K562 (cell line): ENCODE measurements around the gene POMT2. TPM values are rescaled to one million over a fixed set of nuclear protein-coding genes. Genes with fewer than 3 reads are reported as not detected.

Source experiments
- ATAC-seq: fragments of 200-7000 bp; cut with Tn5 transposase; 3 replicates; pipeline ENCODE4 v1.9.1; 2020; ENCODE audit warnings: moderate library complexity
- BruUV-seq: library from RNA; stranded (reverse); fragments of 400-500 nt; replicated peaks from 2 replicates; lab custom pipeline; 2021; lab: Mats Ljungman, UMichigan
- CTCF ChIA-PET: fragments of 300-600 bp; formaldehyde crosslinking; extraction: SDS; loops from one replicate; lab custom pipeline; 2021; ENCODE audit warnings: low intra/inter-chr PET ratio; lab: Yijun Ruan, JAX
- POLR2A ChIA-PET: fragments of 300-600, 350-650 bp; sonication (Branson Sonifier 250); formaldehyde crosslinking; extraction: SDS; loops from one replicate; lab custom pipeline; 2021; ENCODE audit warnings: antibody characterized with exemption, inconsistent platforms; lab: Yijun Ruan, JAX
- DNase-seq, 4 experiments: peaks; one replicate each; pipeline versions ENCODE4 v3.0.0 to v3.0.0-alpha.2; 2011 to 2018; ENCODE audit warnings: low spot score in 3 of 4, mixed read lengths in 3 of 4; ENCODE audit errors: extremely low read depth in 1 of 4
- FAIRE-seq: peaks from 2 replicates; lab custom pipeline; 2011; peaks lifted over from hg19 to GRCh38; lab: Jason Lieb, UNC
- H2AFZ ChIP-seq: 2 replicates; pipeline ENCODE4 v1.6.0; 2011; ENCODE audit warnings: low read depth, low read length, control low read depth, inconsistent platforms
- H3K27ac ChIP-seq: fragments of 200-600 bp; 3 replicates; pipeline ENCODE4 v1.8.0; 2011; ENCODE audit warnings: low read depth, mild to moderate bottlenecking, control low read depth, inconsistent platforms, low read length, moderate library complexity, mixed read lengths; ENCODE audit errors: extremely low read depth
- H3K27me3 ChIP-seq, 2 experiments: fragments of 300-600 bp in 1 of 2; 2 replicates in 1 of 2; 3 replicates in 1 of 2; pipeline versions ENCODE4 v1.6.0 to v1.8.0; 2011; ENCODE audit warnings: inconsistent platforms in 2 of 2, low read length in 2 of 2, mild to moderate bottlenecking in 1 of 2, mixed read lengths in 1 of 2, moderate library complexity in 1 of 2; ENCODE audit not compliant: control insufficient read depth in 2 of 2, insufficient read depth in 2 of 2
- H3K36me3 ChIP-seq: fragments of 300-600 bp; 3 replicates; pipeline ENCODE4 v1.8.0; 2011; ENCODE audit warnings: mild to moderate bottlenecking, low read length, inconsistent platforms; ENCODE audit not compliant: control insufficient read depth, insufficient read depth
- H3K4me1 ChIP-seq, 2 experiments: fragments of 200-600 bp in 1 of 2; replicated peaks in 1 of 2; 2 replicates in 1 of 2; 3 replicates in 1 of 2; pipeline versions ENCODE4 v1.5.1 to v1.8.0; 2011; ENCODE audit warnings: inconsistent platforms in 2 of 2, low read length in 2 of 2, mild to moderate bottlenecking in 1 of 2, mixed read lengths in 1 of 2, moderate library complexity in 1 of 2; ENCODE audit not compliant: control insufficient read depth in 2 of 2, insufficient read depth in 2 of 2
- H3K4me2 ChIP-seq: 2 replicates; pipeline ENCODE4 v1.6.1; 2011; ENCODE audit warnings: low read length, control low read depth, inconsistent platforms, mixed read lengths; ENCODE audit not compliant: insufficient read depth
- H3K4me3 ChIP-seq: fragments of 200-600 bp; sonication (generic), shearing (Covaris generic); 2 replicates; pipeline ENCODE4 v1.5.1; 2016; ENCODE audit warnings: control low read depth, inconsistent platforms
- H3K79me2 ChIP-seq: fragments of 200-600 bp; 3 replicates; pipeline ENCODE4 v1.8.0; 2011; ENCODE audit warnings: low read length, inconsistent platforms; ENCODE audit not compliant: control insufficient read depth, insufficient read depth
- H3K9ac ChIP-seq, 2 experiments: 2 replicates each; pipeline versions ENCODE4 v1.6.0 to v1.6.1; 2011; ENCODE audit warnings: low read depth in 2 of 2, low read length in 2 of 2, control low read depth in 1 of 2, inconsistent platforms in 1 of 2, mild to moderate bottlenecking in 1 of 2, mixed read lengths in 1 of 2; ENCODE audit not compliant: insufficient read depth in 1 of 2
- H3K9me1 ChIP-seq: one replicate; pipeline ENCODE4 v1.6.0; 2011; ENCODE audit warnings: inconsistent platforms, mild to moderate bottlenecking, low read length, moderate library complexity; ENCODE audit not compliant: control insufficient read depth, insufficient read depth
- H3K9me3 ChIP-seq: replicated peaks from 2 replicates; pipeline ENCODE4 v1.5.1; 2011; ENCODE audit warnings: low read depth, low read length, inconsistent platforms; ENCODE audit not compliant: control insufficient read depth, insufficient read depth
- H4K20me1 ChIP-seq: replicated peaks from 2 replicates; pipeline ENCODE4 v1.6.1; 2011; ENCODE audit warnings: low read length, inconsistent platforms, mixed read lengths; ENCODE audit not compliant: control insufficient read depth, insufficient read depth
- CTCF ChIP-seq, 3 experiments: IDR thresholded peaks in 2 of 3; conservative IDR thresholded peaks in 1 of 3; 2 replicates each; pipeline ENCODE4 v1.5.1; 2011 to 2012; ENCODE audit warnings: low read length in 3 of 3, mild to moderate bottlenecking in 3 of 3, control low read depth in 2 of 3, improper control_type of control experiment in 1 of 3, inconsistent platforms in 1 of 3, low read depth in 1 of 3, mixed read lengths in 1 of 3, moderate library complexity in 1 of 3; ENCODE audit not compliant: insufficient read depth in 2 of 3
- RFX1 ChIP-seq: fragments of 450-650 bp; IDR thresholded peaks from 2 replicates; pipeline ENCODE4 v1.6.1; 2016; ENCODE audit warnings: mild to moderate bottlenecking, moderate library complexity
- SMARCB1 ChIP-seq: IDR thresholded peaks from 2 replicates; pipeline ENCODE4 v1.6.1; 2011; ENCODE audit warnings: improper control_type of control experiment, low read depth; ENCODE audit not compliant: insufficient read length
- WGBS: fragments of 100-300 bp; shearing (Covaris generic); methylation state at CpG from one replicate; pipeline ENCODE4 v1.1.6; 2016; ENCODE audit warnings: low coverage, mixed read lengths; ENCODE audit not compliant: insufficient coverage; ENCODE audit errors: missing lambda C conversion rate; 5-methylcytosine and 5-hydroxymethylcytosine counted together
- in situ Hi-C: fragments of 300-500 bp; cut with MboI; formaldehyde crosslinking; loops from 4 replicates; pipeline ENCODE4 v1.15.0; 2018; ENCODE audit warnings: inconsistent platforms, mixed read lengths
- intact Hi-C: fragments of 100-400 bp; cut with micrococcal nuclease; formaldehyde crosslinking; loops from 2 replicates; pipeline ENCODE4 v1.14.2; 2022
- polyA plus RNA-seq, 8 experiments: library from polyadenylated mRNA; depleted of rRNA in 4 of 8; stranded (reverse) in 5 of 8; unstranded in 3 of 8; fragments of >200 nt; fragmentation: Nextera tagmentation in 2 of 8; fragmentation: Illumina TruSeq in 1 of 8; extraction: Ambion mirVana in 2 of 8; extraction: Trizol in 1 of 8; gene quantifications; 2 replicates each; pipeline versions ENCODE4 v1.2.1 to v1.2.3, GENCODE V29; 2011 to 2014; ENCODE audit warnings: inconsistent platforms in 1 of 8, missing spikeins in 1 of 8
- total RNA-seq, 7 experiments: library from RNA; depleted of rRNA in 6 of 7; stranded (reverse); fragments of >200 nt in 6 of 7; fragmentation: Illumina TruSeq in 2 of 7; extraction: Trizol in 2 of 7; gene quantifications; 2 replicates each; pipeline versions ENCODE4 v1.2.1 to v1.2.3, GENCODE V29; 2011 to 2021; ENCODE audit warnings: low replicate concordance in 1 of 7
- TF ChIP-seq, protein P1 (sequence below): fragments of 250-450 bp; sonication (Bioruptor Pico); IDR thresholded peaks from 2 replicates; pipeline ENCODE4 v1.4.0; 2020
- TF ChIP-seq, protein P2 (sequence below), 3 experiments: fragments of 200-800 bp in 1 of 3; sonication (Bioruptor generic) in 1 of 3; sonication (generic) in 1 of 3; formaldehyde crosslinking in 1 of 3; IDR thresholded peaks; 2 replicates each; pipeline versions ENCODE4 v1.6.1 to v1.8.0; 2016 to 2022; ENCODE audit warnings: mild to moderate bottlenecking in 2 of 3, missing compliant biosample characterization in 2 of 3, missing genetic modification characterization in 2 of 3, missing genetic modification reagents in 1 of 3

Gene POMT2
- total and polyA plus RNA-seq, 9 of the 15 experiments (the other 6 are each of a cell fraction or from before 2014, with no cell fraction given) = 0.39 to 16.6 (median 7.8) TPM

DNA sequence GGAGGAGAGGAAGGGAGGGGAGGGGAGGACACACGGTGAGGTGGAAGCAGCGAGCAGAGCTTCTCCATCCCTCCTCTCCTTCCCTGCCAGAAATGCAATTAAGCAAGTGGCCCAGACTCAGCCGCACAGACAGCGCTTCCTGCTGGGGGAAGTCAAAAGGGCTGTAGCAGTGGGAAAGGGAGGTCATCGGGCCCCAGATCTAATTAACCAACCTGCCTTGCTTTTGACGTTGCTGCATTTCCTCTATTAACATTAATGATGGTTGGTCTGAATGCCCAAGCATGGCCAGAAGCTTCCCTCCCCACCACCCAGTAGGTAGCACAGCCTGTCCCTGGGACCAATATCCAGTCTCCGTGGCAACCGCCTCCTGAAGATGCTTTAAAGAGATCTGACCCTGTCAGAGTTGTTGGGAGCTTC, 45.1 kb downstream of the POMT2 start:
- Histone ChIP-seq H4K20me1 (no peaks in the 10 kb centered on the region), H2AFZ (no peak overlapping the region), H3K27ac (no peak overlapping the region), H3K4me1 (peaks cover 0 to 9% of the 10 kb centered on the region in 2 experiments; a peak in 2 of 5 replicates), H3K4me3 (no peak overlapping the region), H3K9me3 (no peaks in the 10 kb centered on the region), H3K9me1 (no peaks in the 10 kb centered on the region), H3K9ac (no peak overlapping the region), H3K4me2 (no peak overlapping the region), H3K27me3 (peaks cover 0 to 2% of the 10 kb centered on the region in 2 experiments; a peak in 1 of 5 replicates), H3K36me3 (no peaks in the 10 kb centered on the region; the same call in 2 of the 3 replicates), H3K79me2 (no peaks in the 10 kb centered on the region)
- in situ Hi-C loops (no loop called here), intact Hi-C loops (no loop called here)
- ChIA-PET CTCF (no interaction called here), POLR2A (interaction anchor here (0.5 kb wide), 1 partner anchor 812 kb away, joined by 3 read pairs; no protein-coding TSS in a partner anchor)
- BruUV-seq = no TSS peak
- TF ChIP-seq RFX1 (peak; percentile 71), CTCF (IDR thresholded peaks at IDR 0.05 in 2 of 3, conservative IDR thresholded peaks at IDR 0.05 in 1 of 3; ENCODE audit: insufficient read depth in 2 of 3, low read depth in 1 of 3, low read length in 3 of 3) (0 out of 6 replicates have a peak, but pooled peaks of 1 of the 3 experiments have one; percentile 14), SMARCB1 (no peak)
- TF ChIP-seq, protein P1, sequence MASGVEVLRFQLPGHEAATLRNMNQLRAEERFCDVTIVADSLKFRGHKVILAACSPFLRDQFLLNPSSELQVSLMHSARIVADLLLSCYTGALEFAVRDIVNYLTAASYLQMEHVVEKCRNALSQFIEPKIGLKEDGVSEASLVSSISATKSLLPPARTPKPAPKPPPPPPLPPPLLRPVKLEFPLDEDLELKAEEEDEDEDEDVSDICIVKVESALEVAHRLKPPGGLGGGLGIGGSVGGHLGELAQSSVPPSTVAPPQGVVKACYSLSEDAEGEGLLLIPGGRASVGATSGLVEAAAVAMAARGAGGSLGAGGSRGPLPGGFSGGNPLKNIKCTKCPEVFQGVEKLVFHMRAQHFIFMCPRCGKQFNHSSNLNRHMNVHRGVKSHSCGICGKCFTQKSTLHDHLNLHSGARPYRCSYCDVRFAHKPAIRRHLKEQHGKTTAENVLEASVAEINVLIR (CRISPR knock-in tag) = no peak
- TF ChIP-seq, protein P2, sequence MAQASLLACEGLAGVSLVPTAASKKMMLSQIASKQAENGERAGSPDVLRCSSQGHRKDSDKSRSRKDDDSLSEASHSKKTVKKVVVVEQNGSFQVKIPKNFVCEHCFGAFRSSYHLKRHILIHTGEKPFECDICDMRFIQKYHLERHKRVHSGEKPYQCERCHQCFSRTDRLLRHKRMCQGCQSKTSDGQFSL (CRISPR knock-in tag; IDR thresholded peaks at IDR 0.05) = no peak
- TF ChIP-seq, protein P2 (tag; IDR thresholded peaks at IDR 0.05) = no peak
- FAIRE-seq = no peak
- 70% methylated on average over 4 of the region's 8 CpGs for WGBS
- no peak for ATAC-seq
- no peak for DNase-seq
